Esophagus muscularis mucosa (tissue), 4 donors: Measurements from ENCODE around the gene PSME4.

Experiments
- CTCF ChIP-seq, 3 experiments: fragments of 200-600 bp in 2 of 3; fragments of 450-650 bp in 1 of 3; sonication (generic) in 2 of 3; IDR thresholded peaks; one replicate each; pipeline ENCODE4 v1.5.1; 2017 to 2019; ENCODE audit warnings: antibody characterized with exemption in 3 of 3, mild to moderate bottlenecking in 2 of 3, moderate library complexity in 1 of 3
- EP300 ChIP-seq: sonication (generic); formaldehyde crosslinking; IDR thresholded peaks from one replicate; pipeline ENCODE4 v1.6.1; 2017; ENCODE audit warnings: antibody characterized with exemption
- POLR2A ChIP-seq: fragments of 450-650 bp; IDR thresholded peaks from one replicate; pipeline ENCODE4 v1.6.1; 2017; ENCODE audit warnings: antibody characterized with exemption, moderate library complexity, mild to moderate bottlenecking, low read depth

GRCh38 chr2:53854678-53855077 is 116.1 kb downstream of the PSME4 start:
- TF ChIP-seq CTCF (IDR thresholded peaks at IDR 0.05) (no peak), POLR2A (no peak), EP300 (no peak)
